ENCODE data around the gene SLC44A2.
A peak's percentile ranks its signal among the peaks of the same experiment; 100 is the strongest.

Gene SLC44A2

DNA sequence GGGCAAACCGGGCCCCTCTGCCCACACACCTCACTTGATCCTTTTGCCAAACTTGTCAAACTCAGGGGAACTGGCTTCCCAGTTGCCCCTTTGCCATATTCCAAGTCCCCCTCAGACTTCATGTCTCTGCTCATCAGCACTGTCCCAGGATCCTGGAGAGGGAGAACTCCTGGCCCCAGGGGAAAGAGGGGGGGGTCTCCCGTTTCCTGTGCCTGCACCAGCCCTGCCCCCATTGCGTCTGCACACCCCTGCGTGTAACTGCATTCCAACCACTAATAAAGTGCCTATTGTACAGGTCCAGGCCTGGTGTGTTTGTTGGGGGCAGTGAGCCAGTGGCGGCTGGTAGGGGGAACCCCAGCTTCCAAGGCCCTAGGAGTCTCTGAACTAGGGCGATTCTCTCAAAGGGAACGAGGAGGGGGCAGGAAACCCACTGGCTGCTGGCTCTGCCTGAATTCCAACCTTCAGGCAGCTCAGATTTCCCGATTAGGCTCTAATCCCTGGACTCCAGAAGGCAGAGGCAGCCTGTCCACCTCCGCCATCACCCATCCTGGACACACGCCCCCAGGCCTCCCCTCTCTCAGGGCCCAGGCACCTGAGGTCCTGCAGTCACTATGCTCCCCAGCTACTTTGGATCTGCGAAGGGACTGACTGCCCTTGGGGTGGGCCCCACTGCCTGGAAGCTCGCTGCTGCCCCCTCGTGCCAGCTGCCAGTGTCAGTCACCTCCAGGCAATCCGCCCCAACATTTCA is 19.1 kb downstream of the SLC44A2 start (continued):
- TF ChIP-seq ZNF776 (tag by site-specific recombination; IDR thresholded peaks at IDR 0.05; ENCODE audit: borderline replicate concordance), result no peak
- no peak for TF ChIP-seq ZIC2 (tag by site-specific recombination; IDR thresholded peaks at IDR 0.05)
- TF ChIP-seq ZNF248 (tag by site-specific recombination; IDR thresholded peaks at IDR 0.05), result no peak
- TF ChIP-seq ZNF157 (tag by site-specific recombination; IDR thresholded peaks at IDR 0.05), result no peak
- TF ChIP-seq, protein P1, sequence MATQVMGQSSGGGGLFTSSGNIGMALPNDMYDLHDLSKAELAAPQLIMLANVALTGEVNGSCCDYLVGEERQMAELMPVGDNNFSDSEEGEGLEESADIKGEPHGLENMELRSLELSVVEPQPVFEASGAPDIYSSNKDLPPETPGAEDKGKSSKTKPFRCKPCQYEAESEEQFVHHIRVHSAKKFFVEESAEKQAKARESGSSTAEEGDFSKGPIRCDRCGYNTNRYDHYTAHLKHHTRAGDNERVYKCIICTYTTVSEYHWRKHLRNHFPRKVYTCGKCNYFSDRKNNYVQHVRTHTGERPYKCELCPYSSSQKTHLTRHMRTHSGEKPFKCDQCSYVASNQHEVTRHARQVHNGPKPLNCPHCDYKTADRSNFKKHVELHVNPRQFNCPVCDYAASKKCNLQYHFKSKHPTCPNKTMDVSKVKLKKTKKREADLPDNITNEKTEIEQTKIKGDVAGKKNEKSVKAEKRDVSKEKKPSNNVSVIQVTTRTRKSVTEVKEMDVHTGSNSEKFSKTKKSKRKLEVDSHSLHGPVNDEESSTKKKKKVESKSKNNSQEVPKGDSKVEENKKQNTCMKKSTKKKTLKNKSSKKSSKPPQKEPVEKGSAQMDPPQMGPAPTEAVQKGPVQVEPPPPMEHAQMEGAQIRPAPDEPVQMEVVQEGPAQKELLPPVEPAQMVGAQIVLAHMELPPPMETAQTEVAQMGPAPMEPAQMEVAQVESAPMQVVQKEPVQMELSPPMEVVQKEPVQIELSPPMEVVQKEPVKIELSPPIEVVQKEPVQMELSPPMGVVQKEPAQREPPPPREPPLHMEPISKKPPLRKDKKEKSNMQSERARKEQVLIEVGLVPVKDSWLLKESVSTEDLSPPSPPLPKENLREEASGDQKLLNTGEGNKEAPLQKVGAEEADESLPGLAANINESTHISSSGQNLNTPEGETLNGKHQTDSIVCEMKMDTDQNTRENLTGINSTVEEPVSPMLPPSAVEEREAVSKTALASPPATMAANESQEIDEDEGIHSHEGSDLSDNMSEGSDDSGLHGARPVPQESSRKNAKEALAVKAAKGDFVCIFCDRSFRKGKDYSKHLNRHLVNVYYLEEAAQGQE (tag by site-specific recombination; IDR thresholded peaks at IDR 0.05), result no peak
- no peak for TF ChIP-seq SETDB1 (IDR thresholded peaks at IDR 0.05; ENCODE audit: insufficient read length, low read length)
- no peak for TF ChIP-seq ZNF302 (tag by site-specific recombination; IDR thresholded peaks at IDR 0.05; ENCODE audit: low read depth)
- TF ChIP-seq, protein P2, sequence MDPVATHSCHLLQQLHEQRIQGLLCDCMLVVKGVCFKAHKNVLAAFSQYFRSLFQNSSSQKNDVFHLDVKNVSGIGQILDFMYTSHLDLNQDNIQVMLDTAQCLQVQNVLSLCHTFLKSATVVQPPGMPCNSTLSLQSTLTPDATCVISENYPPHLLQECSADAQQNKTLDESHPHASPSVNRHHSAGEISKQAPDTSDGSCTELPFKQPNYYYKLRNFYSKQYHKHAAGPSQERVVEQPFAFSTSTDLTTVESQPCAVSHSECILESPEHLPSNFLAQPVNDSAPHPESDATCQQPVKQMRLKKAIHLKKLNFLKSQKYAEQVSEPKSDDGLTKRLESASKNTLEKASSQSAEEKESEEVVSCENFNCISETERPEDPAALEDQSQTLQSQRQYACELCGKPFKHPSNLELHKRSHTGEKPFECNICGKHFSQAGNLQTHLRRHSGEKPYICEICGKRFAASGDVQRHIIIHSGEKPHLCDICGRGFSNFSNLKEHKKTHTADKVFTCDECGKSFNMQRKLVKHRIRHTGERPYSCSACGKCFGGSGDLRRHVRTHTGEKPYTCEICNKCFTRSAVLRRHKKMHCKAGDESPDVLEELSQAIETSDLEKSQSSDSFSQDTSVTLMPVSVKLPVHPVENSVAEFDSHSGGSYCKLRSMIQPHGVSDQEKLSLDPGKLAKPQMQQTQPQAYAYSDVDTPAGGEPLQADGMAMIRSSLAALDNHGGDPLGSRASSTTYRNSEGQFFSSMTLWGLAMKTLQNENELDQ (tag by site-specific recombination; IDR thresholded peaks at IDR 0.05; ENCODE audit: low read depth), result no peak
- TF ChIP-seq, protein P3, sequence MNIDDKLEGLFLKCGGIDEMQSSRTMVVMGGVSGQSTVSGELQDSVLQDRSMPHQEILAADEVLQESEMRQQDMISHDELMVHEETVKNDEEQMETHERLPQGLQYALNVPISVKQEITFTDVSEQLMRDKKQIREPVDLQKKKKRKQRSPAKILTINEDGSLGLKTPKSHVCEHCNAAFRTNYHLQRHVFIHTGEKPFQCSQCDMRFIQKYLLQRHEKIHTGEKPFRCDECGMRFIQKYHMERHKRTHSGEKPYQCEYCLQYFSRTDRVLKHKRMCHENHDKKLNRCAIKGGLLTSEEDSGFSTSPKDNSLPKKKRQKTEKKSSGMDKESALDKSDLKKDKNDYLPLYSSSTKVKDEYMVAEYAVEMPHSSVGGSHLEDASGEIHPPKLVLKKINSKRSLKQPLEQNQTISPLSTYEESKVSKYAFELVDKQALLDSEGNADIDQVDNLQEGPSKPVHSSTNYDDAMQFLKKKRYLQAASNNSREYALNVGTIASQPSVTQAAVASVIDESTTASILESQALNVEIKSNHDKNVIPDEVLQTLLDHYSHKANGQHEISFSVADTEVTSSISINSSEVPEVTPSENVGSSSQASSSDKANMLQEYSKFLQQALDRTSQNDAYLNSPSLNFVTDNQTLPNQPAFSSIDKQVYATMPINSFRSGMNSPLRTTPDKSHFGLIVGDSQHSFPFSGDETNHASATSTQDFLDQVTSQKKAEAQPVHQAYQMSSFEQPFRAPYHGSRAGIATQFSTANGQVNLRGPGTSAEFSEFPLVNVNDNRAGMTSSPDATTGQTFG (tag by site-specific recombination; IDR thresholded peaks at IDR 0.05; ENCODE audit: borderline replicate concordance), result no peak
- TF ChIP-seq SP2 (tag by site-specific recombination; IDR thresholded peaks at IDR 0.05), result no peak
- TF ChIP-seq ZNF37A (tag by site-specific recombination; IDR thresholded peaks at IDR 0.05), result no peak
- no peak for TF ChIP-seq ZNF132 (tag by site-specific recombination; IDR thresholded peaks at IDR 0.05; ENCODE audit: borderline replicate concordance)
- no peak for TF ChIP-seq ZNF791 (tag by site-specific recombination; IDR thresholded peaks at IDR 0.05)
- no peak for TF ChIP-seq ZBTB21 (tag by site-specific recombination; IDR thresholded peaks at IDR 0.05)
- TF ChIP-seq, protein P4, sequence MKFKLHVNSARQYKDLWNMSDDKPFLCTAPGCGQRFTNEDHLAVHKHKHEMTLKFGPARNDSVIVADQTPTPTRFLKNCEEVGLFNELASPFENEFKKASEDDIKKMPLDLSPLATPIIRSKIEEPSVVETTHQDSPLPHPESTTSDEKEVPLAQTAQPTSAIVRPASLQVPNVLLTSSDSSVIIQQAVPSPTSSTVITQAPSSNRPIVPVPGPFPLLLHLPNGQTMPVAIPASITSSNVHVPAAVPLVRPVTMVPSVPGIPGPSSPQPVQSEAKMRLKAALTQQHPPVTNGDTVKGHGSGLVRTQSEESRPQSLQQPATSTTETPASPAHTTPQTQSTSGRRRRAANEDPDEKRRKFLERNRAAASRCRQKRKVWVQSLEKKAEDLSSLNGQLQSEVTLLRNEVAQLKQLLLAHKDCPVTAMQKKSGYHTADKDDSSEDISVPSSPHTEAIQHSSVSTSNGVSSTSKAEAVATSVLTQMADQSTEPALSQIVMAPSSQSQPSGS (tag by site-specific recombination; IDR thresholded peaks at IDR 0.05; ENCODE audit: low read depth), result no peak
- TF ChIP-seq KLF9 (tag by site-specific recombination; IDR thresholded peaks at IDR 0.05; ENCODE audit: low read depth), result no peak
- no peak for TF ChIP-seq ZFP37 (tag by site-specific recombination; IDR thresholded peaks at IDR 0.05)
- no peak for TF ChIP-seq ZNF112 (tag by site-specific recombination; IDR thresholded peaks at IDR 0.05)
- TF ChIP-seq, protein P5, sequence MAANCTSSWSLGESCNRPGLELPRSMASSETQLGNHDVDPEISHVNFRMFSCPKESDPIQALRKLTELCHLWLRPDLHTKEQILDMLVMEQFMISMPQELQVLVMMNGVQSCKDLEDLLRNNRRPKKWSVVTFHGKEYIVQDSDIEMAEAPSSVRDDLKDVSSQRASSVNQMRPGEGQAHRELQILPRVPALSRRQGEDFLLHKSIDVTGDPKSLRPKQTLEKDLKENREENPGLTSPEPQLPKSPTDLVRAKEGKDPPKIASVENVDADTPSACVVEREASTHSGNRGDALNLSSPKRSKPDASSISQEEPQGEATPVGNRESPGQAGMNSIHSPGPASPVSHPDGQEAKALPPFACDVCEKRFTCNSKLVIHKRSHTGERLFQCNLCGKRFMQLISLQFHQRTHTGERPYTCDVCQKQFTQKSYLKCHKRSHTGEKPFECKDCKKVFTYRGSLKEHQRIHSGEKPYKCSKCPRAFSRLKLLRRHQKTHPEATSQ (tag by site-specific recombination; IDR thresholded peaks at IDR 0.05), result no peak
- TF ChIP-seq ZNF629 (tag by site-specific recombination; IDR thresholded peaks at IDR 0.05), result 0 out of 2 replicates have a peak, but pooled peaks have one; percentile 13
- no peak for TF ChIP-seq BCL11A (tag by site-specific recombination; IDR thresholded peaks at IDR 0.05; ENCODE audit: low read depth)
- no peak for TF ChIP-seq REPIN1 (tag by site-specific recombination; IDR thresholded peaks at IDR 0.05; ENCODE audit: low read depth)
- TF ChIP-seq ZNF48 (tag by site-specific recombination; IDR thresholded peaks at IDR 0.05), result no peak
- TF ChIP-seq, protein P6, sequence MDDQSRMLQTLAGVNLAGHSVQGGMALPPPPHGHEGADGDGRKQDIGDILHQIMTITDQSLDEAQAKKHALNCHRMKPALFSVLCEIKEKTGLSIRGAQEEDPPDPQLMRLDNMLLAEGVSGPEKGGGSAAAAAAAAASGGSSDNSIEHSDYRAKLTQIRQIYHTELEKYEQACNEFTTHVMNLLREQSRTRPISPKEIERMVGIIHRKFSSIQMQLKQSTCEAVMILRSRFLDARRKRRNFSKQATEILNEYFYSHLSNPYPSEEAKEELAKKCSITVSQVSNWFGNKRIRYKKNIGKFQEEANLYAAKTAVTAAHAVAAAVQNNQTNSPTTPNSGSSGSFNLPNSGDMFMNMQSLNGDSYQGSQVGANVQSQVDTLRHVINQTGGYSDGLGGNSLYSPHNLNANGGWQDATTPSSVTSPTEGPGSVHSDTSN (CRISPR knock-in tag; IDR thresholded peaks at IDR 0.05), result 0 out of 2 replicates have a peak, but pooled peaks have one; percentile 36
- TF ChIP-seq ZNF658 (tag by site-specific recombination; IDR thresholded peaks at IDR 0.05), result no peak
- TF ChIP-seq ZNF521 (tag by site-specific recombination; IDR thresholded peaks at IDR 0.05), result no peak
- TF ChIP-seq, protein P7, sequence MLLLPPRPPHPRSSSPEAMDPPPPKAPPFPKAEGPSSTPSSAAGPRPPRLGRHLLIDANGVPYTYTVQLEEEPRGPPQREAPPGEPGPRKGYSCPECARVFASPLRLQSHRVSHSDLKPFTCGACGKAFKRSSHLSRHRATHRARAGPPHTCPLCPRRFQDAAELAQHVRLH (tag by site-specific recombination; IDR thresholded peaks at IDR 0.05), result no peak
